WTC11 (cell line): ENCODE measurements around the gene NEU2. TPM values are rescaled to one million over a fixed set of nuclear protein-coding genes. Genes with fewer than 3 reads are reported as not detected.
A peak's percentile ranks its signal among the peaks of the same experiment; 100 is the strongest.

Experiments
- ATAC-seq: fragments of 200-7000 bp; cut with Tn5 transposase; 2 replicates; pipeline ENCODE4 v1.10.0; 2021; ENCODE audit warnings: mild to moderate bottlenecking, moderate library complexity
- Bru-seq: library from RNA; stranded (reverse); fragments of 400-500 nt; gene quantifications from one replicate; lab custom pipeline; 2021; lab: Mats Ljungman, UMichigan
- CTCF ChIA-PET: fragments of 300-600 bp; sonication (Branson Sonifier 250); formaldehyde crosslinking; loops from one replicate; lab custom pipeline; 2021; ENCODE audit warnings: antibody characterized with exemption; lab: Charles Lee
- POLR2A ChIA-PET: fragments of 350-600 bp; sonication (Branson Sonifier 250); formaldehyde crosslinking; loops from one replicate; lab custom pipeline; 2021; ENCODE audit warnings: antibody characterized with exemption; lab: Charles Lee
- DNase-seq: peaks from one replicate; pipeline ENCODE4 v3.0.0; 2021; ENCODE audit warnings: low spot score
- H3K27ac Mint-ChIP-seq: 2 replicates; pipeline ENCODE4 v1.8.0; 2021; ENCODE audit warnings: mixed read lengths
- H3K27me3 Mint-ChIP-seq: 2 replicates; pipeline ENCODE4 v1.8.0; 2021; ENCODE audit warnings: low read depth, mild to moderate bottlenecking, moderate library complexity, mixed read lengths
- H3K36me3 Mint-ChIP-seq: 2 replicates; pipeline ENCODE4 v1.8.0; 2021; ENCODE audit warnings: mixed read lengths
- H3K4me1 Mint-ChIP-seq: 2 replicates; pipeline ENCODE4 v1.8.0; 2022; ENCODE audit warnings: mixed read lengths
- H3K4me3 Mint-ChIP-seq: 2 replicates; pipeline ENCODE4 v1.8.0; 2021; ENCODE audit warnings: mild to moderate bottlenecking, moderate library complexity, mixed read lengths
- H3K9me3 Mint-ChIP-seq: 2 replicates; pipeline ENCODE4 v1.8.0; 2021; ENCODE audit warnings: mixed read lengths
- GABPB1 ChIP-seq: sonication (generic); formaldehyde crosslinking; IDR thresholded peaks from 2 replicates; pipeline ENCODE4 v1.8.1; 2023; ENCODE audit warnings: mild to moderate bottlenecking, missing genetic modification reagents
- TP53 ChIP-seq: sonication (generic); formaldehyde crosslinking; IDR thresholded peaks from 2 replicates; pipeline ENCODE4 v1.8.1; 2023; ENCODE audit warnings: mild to moderate bottlenecking, missing genetic modification reagents
- long read RNA-seq, 3 experiments: library from RNA in 1 of 3; library from capped mRNA in 1 of 3; library from polyadenylated mRNA in 1 of 3; unstranded in 2 of 3; stranded (forward) in 1 of 3; transcript quantifications; one replicate each; pipeline ENCODE4 v2.0.0, GENCODE V29; 2021
- total RNA-seq: library from RNA; stranded (reverse); gene quantifications from 3 replicates; pipeline ENCODE4 v1.2.3, GENCODE V29; 2021
- TF ChIP-seq, protein P1 (sequence below): fragments of 250-450 bp; sonication (Bioruptor Pico); IDR thresholded peaks from 2 replicates; pipeline ENCODE4 v1.9.0; 2021; ENCODE audit warnings: mild to moderate bottlenecking
- TF ChIP-seq, protein P2 (sequence below): sonication (generic); formaldehyde crosslinking; IDR thresholded peaks from 2 replicates; pipeline ENCODE4 v1.8.1; 2023; ENCODE audit warnings: mild to moderate bottlenecking, moderate library complexity, missing genetic modification reagents
- TF ChIP-seq, protein P3 (sequence below): sonication (generic); formaldehyde crosslinking; IDR thresholded peaks from 2 replicates; pipeline ENCODE4 v1.8.1; 2022; ENCODE audit warnings: low read depth, missing genetic modification reagents, borderline replicate concordance
- TF ChIP-seq, protein P4 (sequence below): fragments of 200-600 bp; IDR thresholded peaks from 2 replicates; pipeline ENCODE4 v1.8.0; 2022; ENCODE audit warnings: antibody characterized with exemption
- TF ChIP-seq, protein P5 (sequence below): sonication (generic); formaldehyde crosslinking; IDR thresholded peaks from 2 replicates; pipeline ENCODE4 v1.8.0; 2022; ENCODE audit warnings: mild to moderate bottlenecking, missing genetic modification reagents

The NEU2 gene
- total RNA-seq (not detected in 3 replicates), Bru-seq, nascent RNA (not detected)
- long read RNA-seq, experiment 1 = 0 reads
- long read RNA-seq, experiment 2 = 0 reads
- long read RNA-seq, experiment 3 = 0 reads

DNA sequence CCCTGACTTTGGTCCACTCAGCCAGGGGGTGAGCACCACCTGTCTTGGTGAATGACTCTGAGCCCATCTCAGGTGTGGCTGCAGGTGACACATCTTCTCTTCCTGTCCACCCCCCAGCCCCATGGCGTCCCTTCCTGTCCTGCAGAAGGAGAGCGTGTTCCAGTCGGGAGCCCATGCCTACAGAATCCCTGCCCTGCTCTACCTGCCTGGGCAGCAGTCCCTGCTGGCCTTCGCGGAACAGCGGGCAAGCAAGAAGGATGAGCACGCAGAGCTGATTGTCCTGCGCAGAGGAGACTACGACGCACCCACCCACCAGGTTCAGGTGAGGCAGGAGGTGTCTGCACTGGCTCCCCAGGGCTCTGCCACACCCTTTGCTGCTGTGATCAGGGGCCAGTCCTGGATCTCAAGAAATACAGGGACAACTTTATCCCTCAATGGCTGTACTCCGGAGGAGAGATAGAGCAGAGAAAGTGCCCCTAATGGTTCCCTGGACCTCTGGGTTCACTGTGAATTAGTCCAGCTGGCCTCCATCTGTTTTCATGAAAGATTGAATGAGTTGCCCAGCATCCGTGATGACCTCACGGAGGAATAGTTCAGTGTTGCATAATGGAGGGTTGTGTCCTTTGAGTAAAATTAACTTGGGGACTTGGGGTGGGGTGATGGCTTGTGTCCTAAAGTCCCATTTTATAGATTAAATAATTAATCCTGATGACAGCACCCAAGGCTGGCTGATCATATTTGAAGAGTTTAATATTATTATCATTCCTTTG lies at the start of gene NEU2:
NEU2 (plus strand) TSS at position 122 of the 770 bp plus-strand sequence; CDS start at position 122, 0 bp downstream.
- Mint-ChIP-seq H3K4me1 (0 out of 2 replicates have a peak, but pooled peaks cover 8% of the 10 kb centered on the region), H3K27me3 (no peaks in the 10 kb centered on the region), H3K36me3 (no peaks in the 10 kb centered on the region), H3K9me3 (peaks cover 3% of the 10 kb centered on the region; the same call in 1 of the 2 replicates), H3K27ac (no peak within 1 kb of the TSS), H3K4me3 (no peak within 1 kb of the TSS)
- POLR2A ChIA-PET = no interaction called here
- no peak for ATAC-seq
- TF ChIP-seq, protein P1, sequence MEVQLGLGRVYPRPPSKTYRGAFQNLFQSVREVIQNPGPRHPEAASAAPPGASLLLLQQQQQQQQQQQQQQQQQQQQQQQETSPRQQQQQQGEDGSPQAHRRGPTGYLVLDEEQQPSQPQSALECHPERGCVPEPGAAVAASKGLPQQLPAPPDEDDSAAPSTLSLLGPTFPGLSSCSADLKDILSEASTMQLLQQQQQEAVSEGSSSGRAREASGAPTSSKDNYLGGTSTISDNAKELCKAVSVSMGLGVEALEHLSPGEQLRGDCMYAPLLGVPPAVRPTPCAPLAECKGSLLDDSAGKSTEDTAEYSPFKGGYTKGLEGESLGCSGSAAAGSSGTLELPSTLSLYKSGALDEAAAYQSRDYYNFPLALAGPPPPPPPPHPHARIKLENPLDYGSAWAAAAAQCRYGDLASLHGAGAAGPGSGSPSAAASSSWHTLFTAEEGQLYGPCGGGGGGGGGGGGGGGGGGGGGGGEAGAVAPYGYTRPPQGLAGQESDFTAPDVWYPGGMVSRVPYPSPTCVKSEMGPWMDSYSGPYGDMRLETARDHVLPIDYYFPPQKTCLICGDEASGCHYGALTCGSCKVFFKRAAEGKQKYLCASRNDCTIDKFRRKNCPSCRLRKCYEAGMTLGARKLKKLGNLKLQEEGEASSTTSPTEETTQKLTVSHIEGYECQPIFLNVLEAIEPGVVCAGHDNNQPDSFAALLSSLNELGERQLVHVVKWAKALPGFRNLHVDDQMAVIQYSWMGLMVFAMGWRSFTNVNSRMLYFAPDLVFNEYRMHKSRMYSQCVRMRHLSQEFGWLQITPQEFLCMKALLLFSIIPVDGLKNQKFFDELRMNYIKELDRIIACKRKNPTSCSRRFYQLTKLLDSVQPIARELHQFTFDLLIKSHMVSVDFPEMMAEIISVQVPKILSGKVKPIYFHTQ = no peak
- TF ChIP-seq, protein P2, sequence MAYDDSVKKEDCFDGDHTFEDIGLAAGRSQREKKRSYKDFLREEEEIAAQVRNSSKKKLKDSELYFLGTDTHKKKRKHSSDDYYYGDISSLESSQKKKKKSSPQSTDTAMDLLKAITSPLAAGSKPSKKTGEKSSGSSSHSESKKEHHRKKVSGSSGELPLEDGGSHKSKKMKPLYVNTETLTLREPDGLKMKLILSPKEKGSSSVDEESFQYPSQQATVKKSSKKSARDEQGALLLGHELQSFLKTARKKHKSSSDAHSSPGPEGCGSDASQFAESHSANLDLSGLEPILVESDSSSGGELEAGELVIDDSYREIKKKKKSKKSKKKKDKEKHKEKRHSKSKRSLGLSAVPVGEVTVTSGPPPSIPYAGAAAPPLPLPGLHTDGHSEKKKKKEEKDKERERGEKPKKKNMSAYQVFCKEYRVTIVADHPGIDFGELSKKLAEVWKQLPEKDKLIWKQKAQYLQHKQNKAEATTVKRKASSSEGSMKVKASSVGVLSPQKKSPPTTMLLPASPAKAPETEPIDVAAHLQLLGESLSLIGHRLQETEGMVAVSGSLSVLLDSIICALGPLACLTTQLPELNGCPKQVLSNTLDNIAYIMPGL (CRISPR knock-in tag) = no peak
- TF ChIP-seq, protein P3, sequence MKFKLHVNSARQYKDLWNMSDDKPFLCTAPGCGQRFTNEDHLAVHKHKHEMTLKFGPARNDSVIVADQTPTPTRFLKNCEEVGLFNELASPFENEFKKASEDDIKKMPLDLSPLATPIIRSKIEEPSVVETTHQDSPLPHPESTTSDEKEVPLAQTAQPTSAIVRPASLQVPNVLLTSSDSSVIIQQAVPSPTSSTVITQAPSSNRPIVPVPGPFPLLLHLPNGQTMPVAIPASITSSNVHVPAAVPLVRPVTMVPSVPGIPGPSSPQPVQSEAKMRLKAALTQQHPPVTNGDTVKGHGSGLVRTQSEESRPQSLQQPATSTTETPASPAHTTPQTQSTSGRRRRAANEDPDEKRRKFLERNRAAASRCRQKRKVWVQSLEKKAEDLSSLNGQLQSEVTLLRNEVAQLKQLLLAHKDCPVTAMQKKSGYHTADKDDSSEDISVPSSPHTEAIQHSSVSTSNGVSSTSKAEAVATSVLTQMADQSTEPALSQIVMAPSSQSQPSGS (CRISPR knock-in tag) = no peak
- CTCF ChIA-PET = interaction anchor here (1.6 to 2.6 kb wide), 4 partner anchors 19 to 28 kb away, joined by 4 to 10 read pairs (median 6); partner anchors contain the start of gene INPP5D
- no peak for DNase-seq

DNA sequence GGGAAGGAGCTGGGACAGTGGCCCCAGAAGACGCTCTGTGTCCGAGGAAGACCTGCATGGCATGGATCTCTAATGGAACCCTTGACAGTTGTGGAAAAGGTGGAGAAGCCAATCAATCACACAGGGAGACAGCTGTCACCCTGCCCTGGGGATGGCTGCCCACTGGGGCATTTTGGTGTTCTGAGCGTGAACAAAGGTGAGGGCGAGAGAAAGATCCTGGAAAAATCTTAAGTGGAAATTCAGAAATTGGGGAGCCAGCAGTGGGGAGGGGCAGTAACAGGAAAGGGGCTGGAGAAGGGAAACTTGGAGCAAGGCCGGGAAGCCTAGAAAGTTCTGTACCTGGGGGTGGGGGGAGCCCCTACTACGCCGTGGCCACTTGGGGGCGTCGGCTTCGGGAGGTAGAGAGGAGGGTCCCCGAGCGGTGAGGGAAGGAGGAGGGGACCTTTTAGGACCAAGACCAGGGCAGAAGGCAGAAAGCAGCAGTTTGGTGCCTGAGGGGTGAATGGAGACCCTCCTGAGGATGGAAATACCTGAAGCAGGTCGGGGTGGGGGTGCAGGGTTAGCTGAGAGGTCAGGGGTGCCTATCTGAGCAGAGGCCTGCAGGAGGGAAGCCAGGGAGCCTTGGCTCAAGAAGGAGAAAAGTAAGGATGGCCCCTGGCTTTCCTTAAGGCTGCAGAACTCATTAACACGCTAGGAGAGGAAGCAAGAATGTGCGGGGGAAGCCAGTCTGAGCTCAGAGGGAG lies 49.4 kb upstream of the NEU2 start:
- ATAC-seq = peak; percentile 86
- POLR2A ChIA-PET = no interaction called here
- Mint-ChIP-seq H3K36me3 (peaks cover 4% of the 10 kb centered on the region), H3K27ac (no peak overlapping the region)
- TF ChIP-seq GABPB1 (CRISPR knock-in tag) (no peak), TP53 (no peak)
- TF ChIP-seq, protein P4, sequence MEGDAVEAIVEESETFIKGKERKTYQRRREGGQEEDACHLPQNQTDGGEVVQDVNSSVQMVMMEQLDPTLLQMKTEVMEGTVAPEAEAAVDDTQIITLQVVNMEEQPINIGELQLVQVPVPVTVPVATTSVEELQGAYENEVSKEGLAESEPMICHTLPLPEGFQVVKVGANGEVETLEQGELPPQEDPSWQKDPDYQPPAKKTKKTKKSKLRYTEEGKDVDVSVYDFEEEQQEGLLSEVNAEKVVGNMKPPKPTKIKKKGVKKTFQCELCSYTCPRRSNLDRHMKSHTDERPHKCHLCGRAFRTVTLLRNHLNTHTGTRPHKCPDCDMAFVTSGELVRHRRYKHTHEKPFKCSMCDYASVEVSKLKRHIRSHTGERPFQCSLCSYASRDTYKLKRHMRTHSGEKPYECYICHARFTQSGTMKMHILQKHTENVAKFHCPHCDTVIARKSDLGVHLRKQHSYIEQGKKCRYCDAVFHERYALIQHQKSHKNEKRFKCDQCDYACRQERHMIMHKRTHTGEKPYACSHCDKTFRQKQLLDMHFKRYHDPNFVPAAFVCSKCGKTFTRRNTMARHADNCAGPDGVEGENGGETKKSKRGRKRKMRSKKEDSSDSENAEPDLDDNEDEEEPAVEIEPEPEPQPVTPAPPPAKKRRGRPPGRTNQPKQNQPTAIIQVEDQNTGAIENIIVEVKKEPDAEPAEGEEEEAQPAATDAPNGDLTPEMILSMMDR = peak; percentile 21; the same call in 1 of the 2 replicates
- TF ChIP-seq, protein P5, sequence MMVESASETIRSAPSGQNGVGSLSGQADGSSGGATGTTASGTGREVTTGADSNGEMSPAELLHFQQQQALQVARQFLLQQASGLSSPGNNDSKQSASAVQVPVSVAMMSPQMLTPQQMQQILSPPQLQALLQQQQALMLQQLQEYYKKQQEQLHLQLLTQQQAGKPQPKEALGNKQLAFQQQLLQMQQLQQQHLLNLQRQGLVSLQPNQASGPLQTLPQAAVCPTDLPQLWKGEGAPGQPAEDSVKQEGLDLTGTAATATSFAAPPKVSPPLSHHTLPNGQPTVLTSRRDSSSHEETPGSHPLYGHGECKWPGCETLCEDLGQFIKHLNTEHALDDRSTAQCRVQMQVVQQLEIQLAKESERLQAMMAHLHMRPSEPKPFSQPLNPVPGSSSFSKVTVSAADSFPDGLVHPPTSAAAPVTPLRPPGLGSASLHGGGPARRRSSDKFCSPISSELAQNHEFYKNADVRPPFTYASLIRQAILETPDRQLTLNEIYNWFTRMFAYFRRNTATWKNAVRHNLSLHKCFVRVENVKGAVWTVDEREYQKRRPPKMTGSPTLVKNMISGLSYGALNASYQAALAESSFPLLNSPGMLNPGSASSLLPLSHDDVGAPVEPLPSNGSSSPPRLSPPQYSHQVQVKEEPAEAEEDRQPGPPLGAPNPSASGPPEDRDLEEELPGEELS (CRISPR knock-in tag) = no peak
- TF ChIP-seq, all 79 proteins: peak for 1
- DNase-seq = peak; percentile 78
- Mint-ChIP-seq H3K9me3 (peaks cover 9% of the 10 kb centered on the region), H3K4me1 (peaks cover 30% of the 10 kb centered on the region), H3K27me3 (no peaks in the 10 kb centered on the region), H3K4me3 (no peak overlapping the region)
- CTCF ChIA-PET = interaction anchor here (0.6 to 3.9 kb wide), 5 partner anchors 17 to 296 kb away, joined by 3 to 23 read pairs (median 3); no protein-coding TSS in a partner anchor
